ENCODE results near the gene PCDHB2. TPM values are rescaled to one million over a fixed set of nuclear protein-coding genes. Genes with fewer than 3 reads are reported as not detected.

PCDHB2 gene
- total and polyA plus RNA-seq, 2 of the 4 experiments (the other 2 are of a cell fraction): 0.36 to 0.46 TPM

DNA sequence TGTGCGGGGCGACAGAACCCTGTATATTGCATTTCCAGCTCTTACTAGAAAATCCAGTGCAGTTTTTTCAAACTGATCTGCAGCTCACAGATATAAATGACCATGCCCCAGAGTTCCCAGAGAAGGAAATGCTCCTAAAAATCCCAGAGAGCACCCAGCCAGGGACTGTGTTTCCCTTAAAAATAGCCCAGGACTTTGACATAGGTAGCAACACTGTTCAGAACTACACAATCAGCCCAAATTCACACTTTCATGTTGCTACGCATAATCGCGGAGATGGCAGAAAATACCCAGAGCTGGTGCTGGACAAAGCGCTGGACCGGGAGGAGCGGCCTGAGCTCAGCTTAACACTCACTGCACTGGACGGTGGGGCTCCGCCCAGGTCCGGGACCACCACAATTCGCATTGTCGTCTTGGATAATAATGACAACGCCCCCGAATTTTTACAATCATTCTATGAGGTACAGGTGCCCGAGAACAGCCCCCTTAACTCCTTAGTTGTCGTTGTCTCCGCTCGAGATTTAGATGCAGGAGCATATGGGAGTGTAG, 41.4 kb downstream of the PCDHB2 start:
- 22% methylated on average over 10 of the region's 19 CpGs; no CpG with 5 or more reads in 1 of the 2 experiments for WGBS, 2 experiments (ENCODE audit: extremely low coverage in 2 of 2, insufficient read length in 1 of 2)
- Histone ChIP-seq H3K4me1 (ENCODE audit: control insufficient read depth, insufficient read depth, low read length) (no peaks in the 10 kb centered on the region), H3K4ac (ENCODE audit: low read depth, low read length) (no peak overlapping the region), H3K56ac (ENCODE audit: extremely low read depth, insufficient read depth, low read length) (no peak overlapping the region), H2BK120ac (ENCODE audit: low read depth, low read length) (no peak overlapping the region), H2AK5ac (ENCODE audit: low read depth, low read length) (no peak overlapping the region), H3K4me2 (ENCODE audit: low read depth, low read length) (no peak overlapping the region), H4K5ac (ENCODE audit: low read depth, low read length) (no peak overlapping the region), H3K27me3 (ENCODE audit: control insufficient read depth, insufficient read depth, low read length) (no peaks in the 10 kb centered on the region), H3K23ac (ENCODE audit: low read depth, low read length) (no peak overlapping the region), H2BK5ac (ENCODE audit: low read depth, low read length, poor library complexity, severe bottlenecking) (no peak overlapping the region), H3K4me3 (ENCODE audit: insufficient read depth, low read depth, low read length) (peak overlapping the region; percentile 45; the same call in 1 of the 2 replicates), H3K9ac (ENCODE audit: low read depth, low read length) (no peak overlapping the region; the same call in 1 of the 2 replicates), H4K91ac (ENCODE audit: insufficient read depth, low read depth, low read length) (no peak overlapping the region), H3K9me3 (ENCODE audit: control insufficient read depth, insufficient read depth, low read length) (peaks cover 3% of the 10 kb centered on the region; the same call in 1 of the 2 replicates), H3K14ac (replicated peaks; ENCODE audit: low read depth, low read length) (no peak overlapping the region), H2AFZ (replicated peaks; ENCODE audit: low read length, poor library complexity) (no peak overlapping the region), H3K36me3 (ENCODE audit: control insufficient read depth, insufficient read depth, low read length) (no peaks in the 10 kb centered on the region), H3K9me1 (ENCODE audit: insufficient read depth, low read length) (no peaks in the 10 kb centered on the region), H3K27ac (ENCODE audit: insufficient read depth, low read length) (no peak overlapping the region), H4K8ac (ENCODE audit: low read depth in 2 of 2, low read length in 2 of 2) (no peak overlapping the region), H2AK9ac (replicated peaks; ENCODE audit: low read depth, low read length, poor library complexity) (no peak overlapping the region), H2BK15ac (ENCODE audit: low read depth, low read length) (no peak overlapping the region), H3K79me1 (ENCODE audit: low read depth in 1 of 2, low read length in 2 of 2) (no peaks in the 10 kb centered on the region), H3K18ac (ENCODE audit: low read depth, low read length) (no peak overlapping the region), H2BK20ac (ENCODE audit: low read depth, low read length) (no peak overlapping the region), H4K20me1 (ENCODE audit: insufficient read depth, low read length) (no peaks in the 10 kb centered on the region)
- TF ChIP-seq SMC3 (IDR thresholded peaks at IDR 0.05; ENCODE audit: low read depth, low read length) (no peak), POLR2A (IDR thresholded peaks at IDR 0.05; ENCODE audit: low read depth, low read length) (no peak), RFX5 (IDR thresholded peaks at IDR 0.05; ENCODE audit: low read depth, low read length) (no peak), MXI1 (IDR thresholded peaks at IDR 0.05; ENCODE audit: borderline replicate concordance, low read depth, low read length) (no peak), USF2 (IDR thresholded peaks at IDR 0.05; ENCODE audit: low read depth, low read length) (no peak), RAD21 (IDR thresholded peaks at IDR 0.05; ENCODE audit: low read length) (no peak), MAFK (IDR thresholded peaks at IDR 0.05; ENCODE audit: low read depth, low read length) (no peak), RCOR1 (IDR thresholded peaks at IDR 0.05; ENCODE audit: insufficient replicate concordance, low read length) (no peak), CHD1 (IDR thresholded peaks at IDR 0.05; ENCODE audit: low read depth, low read length) (no peak), MAZ (IDR thresholded peaks at IDR 0.05; ENCODE audit: borderline replicate concordance, low read depth, low read length) (no peak), CTCF (conservative IDR thresholded peaks at IDR 0.05; ENCODE audit: low read depth, low read length) (no peak), CEBPB (IDR thresholded peaks at IDR 0.05; ENCODE audit: low read depth, low read length) (no peak), ELK1 (IDR thresholded peaks at IDR 0.05; ENCODE audit: borderline replicate concordance, low read depth, low read length) (no peak), NFE2L2 (IDR thresholded peaks at IDR 0.05; ENCODE audit: low read depth, low read length) (no peak), BHLHE40 (IDR thresholded peaks at IDR 0.05; ENCODE audit: low read depth, low read length) (no peak)
- intact Hi-C loops (cut with micrococcal nuclease): no loop called here
- dilution Hi-C loops (cut with HindIII; ENCODE audit: low sequenced_read_pairs, unreplicated experiment): no loop called here
- BruUV-seq (replicated peaks): no TSS peak
- ATAC-seq (ENCODE audit: low read depth) (no peak), DNase-seq (no peak)
- ChIA-PET POLR2A (ENCODE audit: unreplicated experiment) (no interaction called here), CTCF (interaction anchor here (0.5 kb wide), 1 partner anchor 108 kb away, joined by 3 read pairs; no protein-coding TSS in a partner anchor)
- in situ Hi-C loops (cut with MboI; ENCODE audit: low sequenced_read_pairs): no loop called here

Measured in IMR-90 (cell line).